K562 (cell line): ENCODE measurements around the gene LPCAT3. TPM values are rescaled to one million over a fixed set of nuclear protein-coding genes. Genes with fewer than 3 reads are reported as not detected.
A peak's percentile ranks its signal among the peaks of the same experiment; 100 is the strongest.

ENCODE experiments used
- ARID4B ChIP-seq: sonication (generic); formaldehyde crosslinking; IDR thresholded peaks from 2 replicates; pipeline ENCODE4 v1.8.0; 2022; ENCODE audit warnings: mild to moderate bottlenecking, missing genetic modification reagents
- ATF6 ChIP-seq: sonication (generic); formaldehyde crosslinking; IDR thresholded peaks from 2 replicates; pipeline ENCODE4 v1.4.0; 2020; ENCODE audit warnings: mild to moderate bottlenecking, missing genetic modification reagents
- CTBP1 ChIP-seq: fragments of 450-650 bp; IDR thresholded peaks from 2 replicates; pipeline ENCODE4 v1.6.1; 2016; ENCODE audit warnings: borderline replicate concordance
- DACH1 ChIP-seq: fragments of 450-650 bp; IDR thresholded peaks from 2 replicates; pipeline ENCODE4 v1.6.1; 2018; ENCODE audit not compliant: partially characterized antibody
- DDX20 ChIP-seq: fragments of 450-650 bp; IDR thresholded peaks from 2 replicates; pipeline ENCODE4 v1.6.1; 2016; ENCODE audit warnings: missing genetic modification characterization, low read depth, mild to moderate bottlenecking, missing compliant biosample characterization, moderate library complexity
- ELF1 ChIP-seq: fragments of 200-800 bp; sonication (Bioruptor generic); IDR thresholded peaks from 2 replicates; pipeline ENCODE4 v1.6.1; 2016; ENCODE audit warnings: missing genetic modification characterization, missing compliant biosample characterization
- HMG20B ChIP-seq: fragments of 250-450 bp; sonication (Bioruptor Pico); IDR thresholded peaks from 2 replicates; pipeline ENCODE4 v1.5.0; 2021; ENCODE audit warnings: mild to moderate bottlenecking
- MECOM ChIP-seq: fragments of 250-450 bp; sonication (Bioruptor Pico); IDR thresholded peaks from 2 replicates; pipeline ENCODE4 v1.8.0; 2022; ENCODE audit warnings: inconsistent platforms
- NCOA1 ChIP-seq: fragments of 450-650 bp; IDR thresholded peaks from 2 replicates; pipeline ENCODE4 v1.6.1; 2016; ENCODE audit warnings: low read depth
- NR4A1 ChIP-seq, 2 experiments: fragments of 250-450 bp in 1 of 2; fragments of 450-650 bp in 1 of 2; sonication (Bioruptor Pico) in 1 of 2; IDR thresholded peaks; 2 replicates each; pipeline versions ENCODE4 v1.4.0 to v1.6.1; 2016 to 2020; ENCODE audit warnings: mild to moderate bottlenecking in 2 of 2, missing compliant biosample characterization in 1 of 2, missing genetic modification characterization in 1 of 2, moderate library complexity in 1 of 2
- PTTG1 ChIP-seq: fragments of 450-650 bp; IDR thresholded peaks from 2 replicates; pipeline ENCODE4 v1.6.1; 2016; ENCODE audit warnings: low read depth, mild to moderate bottlenecking, missing genetic modification characterization, missing compliant biosample characterization
- SMAD4 ChIP-seq: fragments of 250-450 bp; sonication (Bioruptor Pico); conservative IDR thresholded peaks from 2 replicates; pipeline ENCODE4 v1.8.0; 2021; ENCODE audit warnings: inconsistent platforms, mild to moderate bottlenecking, moderate library complexity
- TFAM ChIP-seq: fragments of 250-450 bp; sonication (Bioruptor Pico); conservative IDR thresholded peaks from 2 replicates; pipeline ENCODE4 v1.5.0; 2021; ENCODE audit warnings: mild to moderate bottlenecking, moderate library complexity
- XRCC5 ChIP-seq: fragments of 200-400 bp; formaldehyde crosslinking; IDR thresholded peaks from 2 replicates; pipeline ENCODE4 v1.6.1; 2017; ENCODE audit warnings: low read depth, mild to moderate bottlenecking, low read length
- ZKSCAN8 ChIP-seq: fragments of 200-800 bp; sonication (Bioruptor generic); IDR thresholded peaks from 2 replicates; pipeline ENCODE4 v1.6.1; 2016; ENCODE audit warnings: missing genetic modification characterization, missing compliant biosample characterization
- ZNF280B ChIP-seq: fragments of 250-450 bp; sonication (Bioruptor Pico); IDR thresholded peaks from 2 replicates; pipeline ENCODE4 v1.5.1; 2021; ENCODE audit warnings: mild to moderate bottlenecking
- ZNF655 ChIP-seq: fragments of 250-450 bp; sonication (Bioruptor Pico); IDR thresholded peaks from 2 replicates; pipeline ENCODE4 v1.5.0; 2021
- ZNF740 ChIP-seq, 3 experiments: fragments of 200-800 bp in 1 of 3; sonication (Bioruptor generic) in 1 of 3; sonication (generic) in 1 of 3; formaldehyde crosslinking in 1 of 3; IDR thresholded peaks; 2 replicates each; pipeline versions ENCODE4 v1.6.1 to v1.8.0; 2016 to 2022; ENCODE audit warnings: mild to moderate bottlenecking in 2 of 3, missing compliant biosample characterization in 2 of 3, missing genetic modification characterization in 2 of 3, missing genetic modification reagents in 1 of 3
- polyA plus RNA-seq, 8 experiments: library from polyadenylated mRNA; depleted of rRNA in 4 of 8; stranded (reverse) in 5 of 8; unstranded in 3 of 8; fragments of >200 nt; fragmentation: Nextera tagmentation in 2 of 8; fragmentation: Illumina TruSeq in 1 of 8; extraction: Ambion mirVana in 2 of 8; extraction: Trizol in 1 of 8; gene quantifications; 2 replicates each; pipeline versions ENCODE4 v1.2.1 to v1.2.3, GENCODE V29; 2011 to 2014; ENCODE audit warnings: inconsistent platforms in 1 of 8, missing spikeins in 1 of 8
- total RNA-seq, 7 experiments: library from RNA; depleted of rRNA in 6 of 7; stranded (reverse); fragments of >200 nt in 6 of 7; fragmentation: Illumina TruSeq in 2 of 7; extraction: Trizol in 2 of 7; gene quantifications; 2 replicates each; pipeline versions ENCODE4 v1.2.1 to v1.2.3, GENCODE V29; 2011 to 2021; ENCODE audit warnings: low replicate concordance in 1 of 7

The LPCAT3 gene
- total and polyA plus RNA-seq, 9 of the 15 experiments (the other 6 are each of a cell fraction or from before 2014, with no cell fraction given): 4.9 to 52.5 (median 25.3) TPM

GRCh38 chr12:6964605-6965025, 53.7 kb downstream of the LPCAT3 start (continued):
- TF ChIP-seq HMG20B (CRISPR knock-in tag) (no peak), CTBP1 (peak; percentile 82; the same call in 1 of the 2 replicates), TFAM (no peak), ZNF280B (CRISPR knock-in tag) (no peak), DACH1 (no peak), DDX20 (tag) (no peak), MECOM (no peak), XRCC5 (no peak), ZNF655 (CRISPR knock-in tag) (no peak), PTTG1 (tag) (no peak), SMAD4 (CRISPR knock-in tag) (0 out of 2 replicates have a peak, but pooled peaks have one; percentile 57), NR4A1 (CRISPR knock-in tag; IDR thresholded peaks at IDR 0.05) (no peak), NR4A1 (tag; IDR thresholded peaks at IDR 0.05) (no peak; the same call in 1 of the 2 replicates), ZNF740 (CRISPR knock-in tag; IDR thresholded peaks at IDR 0.05) (no peak), ZNF740 (tag; IDR thresholded peaks at IDR 0.05) (no peak), NCOA1 (peak; percentile 57; the same call in 1 of the 2 replicates), ARID4B (CRISPR knock-in tag) (no peak), ZKSCAN8 (CRISPR knock-in tag) (peak; percentile 60; the same call in 1 of the 2 replicates), ELF1 (tag) (no peak), ATF6 (CRISPR knock-in tag) (no peak)
